NCI-H1417 treated with DMSO at 0.1 percent for 48 hours (cell line): Measurements from ENCODE around the gene CERK.

ENCODE experiments used
- DNase-seq: peaks from one replicate; lab custom pipeline; 2025; lab: John Stamatoyannopoulos, UW

Gene CERK

GRCh38 chr22:46764779-46765485 is 26.9 kb upstream of the CERK start:
- DNase-seq, result no peak

GRCh38 chr22:46764140-46764680 is 26.2 kb upstream of the CERK start:
- no peak for DNase-seq

GRCh38 chr22:46763051-46763705 is 25.1 kb upstream of the CERK start:
- DNase-seq, result no peak

- peak; percentile 56 for DNase-seq
These were observed 24.4 kb upstream of the CERK start, which contains the start of gene TBC1D22A for GRCh38 chr22:46762238-46763050. TBC1D22A (plus strand) TSS chr22:46762650; CDS start chr22:46762787, 137 bp downstream.

GRCh38 chr22:46761539-46762237 is 23.6 kb upstream of the CERK start:
- DNase-seq, result no peak

- no peak for DNase-seq
These were observed 23.0 kb upstream of the CERK start for GRCh38 chr22:46761017-46761416.

- no peak for DNase-seq
These were observed 20.8 kb upstream of the CERK start for GRCh38 chr22:46758867-46759290.

- DNase-seq, result no peak
These were observed 20.1 kb upstream of the CERK start for GRCh38 chr22:46758121-46758520.

- no peak for DNase-seq
These were observed 19.1 kb upstream of the CERK start for GRCh38 chr22:46757104-46757503.

GRCh38 chr22:46756097-46756496 is 18.0 kb upstream of the CERK start:
- DNase-seq, result no peak

- DNase-seq, result no peak
These were observed 17.5 kb upstream of the CERK start for GRCh38 chr22:46755525-46755924.

- no peak for DNase-seq
These were observed 16.8 kb upstream of the CERK start for GRCh38 chr22:46754826-46755225.

GRCh38 chr22:46754110-46754799 is 16.2 kb upstream of the CERK start:
- no peak for DNase-seq

GRCh38 chr22:46753761-46754109 is 15.7 kb upstream of the CERK start:
- no peak for DNase-seq

GRCh38 chr22:46753360-46753759 is 15.3 kb upstream of the CERK start:
- no peak for DNase-seq

- no peak for DNase-seq
These were observed 14.9 kb upstream of the CERK start for GRCh38 chr22:46752988-46753310.

GRCh38 chr22:46752286-46752987 is 14.4 kb upstream of the CERK start:
- DNase-seq, result no peak

- no peak for DNase-seq
These were observed 12.9 kb upstream of the CERK start for GRCh38 chr22:46750863-46751443.

- no peak for DNase-seq
These were observed 12.4 kb upstream of the CERK start for GRCh38 chr22:46750530-46750800.

GRCh38 chr22:46749682-46750529 is 11.9 kb upstream of the CERK start:
- DNase-seq, result no peak
